Measurements from ENCODE around the gene SLC30A2. TPM values are rescaled to one million over a fixed set of nuclear protein-coding genes. Genes with fewer than 3 reads are reported as not detected.

Gene SLC30A2
- total and polyA plus RNA-seq, 2 experiments from 2014 or later: 0.07 TPM; not detected in 1

GRCh38 chr1:26036756-26037281 lies 9.1 kb downstream of the SLC30A2 start:
- no peak for ATAC-seq

GRCh38 chr1:26035959-26036755 lies 9.8 kb downstream of the SLC30A2 start:
- Histone ChIP-seq H3K4me1 (ENCODE audit: insufficient read depth) (peaks cover 6% of the 10 kb centered on the region; the same call in 1 of the 2 replicates), H3K36me3 (ENCODE audit: insufficient read depth) (no peaks in the 10 kb centered on the region), H3K27ac (ENCODE audit: low read depth) (no peak overlapping the region), H3K27me3 (ENCODE audit: insufficient read depth) (peaks cover 27% of the 10 kb centered on the region), H3K4me3 (peak overlapping the region; percentile 98), H3F3A (replicated peaks; ENCODE audit: low read depth) (no peaks in the 10 kb centered on the region), H4K20me1 (replicated peaks; ENCODE audit: insufficient read depth) (no peaks in the 10 kb centered on the region), H3K4me2 (peak overlapping the region; percentile 100), H2AFZ (peak overlapping the region; percentile 99), H3K9me2 (ENCODE audit: insufficient read depth) (no peaks in the 10 kb centered on the region), H3K79me2 (replicated peaks; ENCODE audit: insufficient read depth) (no peaks in the 10 kb centered on the region)
- Mint-ChIP-seq H3K27me3 (ENCODE audit: insufficient read depth, low read depth, poor library complexity) (peaks cover 39% of the 10 kb centered on the region), H3K4me3 (peak overlapping the region; percentile 84), H3K9me3 (no peaks in the 10 kb centered on the region; the same call in 2 of the 3 replicates), H3K27ac (no peak overlapping the region), H3K36me3 (ENCODE audit: low read depth) (no peaks in the 10 kb centered on the region), H3K4me1 (peaks cover 5% of the 10 kb centered on the region; the same call in 2 of the 3 replicates)
- DNase-seq (ENCODE audit: low spot score) (peak; percentile 80), ATAC-seq (peak; percentile 86)
- TF ChIP-seq JUNB (IDR thresholded peaks at IDR 0.05; ENCODE audit: unreplicated experiment): no peak
- TF ChIP-seq ETS1 (IDR thresholded peaks at IDR 0.05): no peak
- no peak for TF ChIP-seq CREB1 (CRISPR knock-in tag; IDR thresholded peaks at IDR 0.05; ENCODE audit: low read depth)
- TF ChIP-seq, protein P1, sequence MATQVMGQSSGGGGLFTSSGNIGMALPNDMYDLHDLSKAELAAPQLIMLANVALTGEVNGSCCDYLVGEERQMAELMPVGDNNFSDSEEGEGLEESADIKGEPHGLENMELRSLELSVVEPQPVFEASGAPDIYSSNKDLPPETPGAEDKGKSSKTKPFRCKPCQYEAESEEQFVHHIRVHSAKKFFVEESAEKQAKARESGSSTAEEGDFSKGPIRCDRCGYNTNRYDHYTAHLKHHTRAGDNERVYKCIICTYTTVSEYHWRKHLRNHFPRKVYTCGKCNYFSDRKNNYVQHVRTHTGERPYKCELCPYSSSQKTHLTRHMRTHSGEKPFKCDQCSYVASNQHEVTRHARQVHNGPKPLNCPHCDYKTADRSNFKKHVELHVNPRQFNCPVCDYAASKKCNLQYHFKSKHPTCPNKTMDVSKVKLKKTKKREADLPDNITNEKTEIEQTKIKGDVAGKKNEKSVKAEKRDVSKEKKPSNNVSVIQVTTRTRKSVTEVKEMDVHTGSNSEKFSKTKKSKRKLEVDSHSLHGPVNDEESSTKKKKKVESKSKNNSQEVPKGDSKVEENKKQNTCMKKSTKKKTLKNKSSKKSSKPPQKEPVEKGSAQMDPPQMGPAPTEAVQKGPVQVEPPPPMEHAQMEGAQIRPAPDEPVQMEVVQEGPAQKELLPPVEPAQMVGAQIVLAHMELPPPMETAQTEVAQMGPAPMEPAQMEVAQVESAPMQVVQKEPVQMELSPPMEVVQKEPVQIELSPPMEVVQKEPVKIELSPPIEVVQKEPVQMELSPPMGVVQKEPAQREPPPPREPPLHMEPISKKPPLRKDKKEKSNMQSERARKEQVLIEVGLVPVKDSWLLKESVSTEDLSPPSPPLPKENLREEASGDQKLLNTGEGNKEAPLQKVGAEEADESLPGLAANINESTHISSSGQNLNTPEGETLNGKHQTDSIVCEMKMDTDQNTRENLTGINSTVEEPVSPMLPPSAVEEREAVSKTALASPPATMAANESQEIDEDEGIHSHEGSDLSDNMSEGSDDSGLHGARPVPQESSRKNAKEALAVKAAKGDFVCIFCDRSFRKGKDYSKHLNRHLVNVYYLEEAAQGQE (IDR thresholded peaks at IDR 0.05; ENCODE audit: unreplicated experiment): no peak
- TF ChIP-seq EZH2phosphoT487 (IDR thresholded peaks at IDR 0.05; ENCODE audit: unreplicated experiment): no peak
- TF ChIP-seq, protein P2, sequence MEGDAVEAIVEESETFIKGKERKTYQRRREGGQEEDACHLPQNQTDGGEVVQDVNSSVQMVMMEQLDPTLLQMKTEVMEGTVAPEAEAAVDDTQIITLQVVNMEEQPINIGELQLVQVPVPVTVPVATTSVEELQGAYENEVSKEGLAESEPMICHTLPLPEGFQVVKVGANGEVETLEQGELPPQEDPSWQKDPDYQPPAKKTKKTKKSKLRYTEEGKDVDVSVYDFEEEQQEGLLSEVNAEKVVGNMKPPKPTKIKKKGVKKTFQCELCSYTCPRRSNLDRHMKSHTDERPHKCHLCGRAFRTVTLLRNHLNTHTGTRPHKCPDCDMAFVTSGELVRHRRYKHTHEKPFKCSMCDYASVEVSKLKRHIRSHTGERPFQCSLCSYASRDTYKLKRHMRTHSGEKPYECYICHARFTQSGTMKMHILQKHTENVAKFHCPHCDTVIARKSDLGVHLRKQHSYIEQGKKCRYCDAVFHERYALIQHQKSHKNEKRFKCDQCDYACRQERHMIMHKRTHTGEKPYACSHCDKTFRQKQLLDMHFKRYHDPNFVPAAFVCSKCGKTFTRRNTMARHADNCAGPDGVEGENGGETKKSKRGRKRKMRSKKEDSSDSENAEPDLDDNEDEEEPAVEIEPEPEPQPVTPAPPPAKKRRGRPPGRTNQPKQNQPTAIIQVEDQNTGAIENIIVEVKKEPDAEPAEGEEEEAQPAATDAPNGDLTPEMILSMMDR (conservative IDR thresholded peaks at IDR 0.05; ENCODE audit: low read depth in 2 of 2): peak; percentile 94 to 99

More at GRCh38 chr1:26036756-26037281, 9.1 kb downstream of the SLC30A2 start:
- peaks cover 6% of the 10 kb centered on the region; the same call in 1 of the 2 replicates for H3K4me1 ChIP-seq (ENCODE audit: insufficient read depth)
- Mint-ChIP-seq H3K36me3 (ENCODE audit: low read depth) (no peaks in the 10 kb centered on the region), H3K4me1 (peaks cover 5% of the 10 kb centered on the region; the same call in 2 of the 3 replicates), H3K27me3 (ENCODE audit: insufficient read depth, low read depth, poor library complexity) (peaks cover 42% of the 10 kb centered on the region), H3K9me3 (no peaks in the 10 kb centered on the region; the same call in 2 of the 3 replicates), H3K4me3 (0 out of 3 replicates have a peak overlapping the region, but pooled peaks have one; percentile 84), H3K27ac (no peak overlapping the region)
- H3K4me2 ChIP-seq: no peak overlapping the region
- H3K79me2 ChIP-seq (replicated peaks; ENCODE audit: insufficient read depth): no peaks in the 10 kb centered on the region
- peaks cover 29% of the 10 kb centered on the region for H3K27me3 ChIP-seq (ENCODE audit: insufficient read depth)
- H2AFZ ChIP-seq: no peak overlapping the region
- no peaks in the 10 kb centered on the region for H3F3A ChIP-seq (replicated peaks; ENCODE audit: low read depth)
- H3K9me2 ChIP-seq (ENCODE audit: insufficient read depth): no peaks in the 10 kb centered on the region
- no peaks in the 10 kb centered on the region for H3K36me3 ChIP-seq (ENCODE audit: insufficient read depth)
- H3K4me3 ChIP-seq: no peak overlapping the region
- no peak for DNase-seq (ENCODE audit: low spot score)
- TF ChIP-seq EZH2 (IDR thresholded peaks at IDR 0.05; ENCODE audit: low read depth, unreplicated experiment): no peak
- no peak for TF ChIP-seq ZNF331 (CRISPR knock-in tag; IDR thresholded peaks at IDR 0.05; ENCODE audit: low read depth)
- TF ChIP-seq STAT1 (IDR thresholded peaks at IDR 0.05; ENCODE audit: unreplicated experiment): no peak
- no peaks in the 10 kb centered on the region for H4K20me1 ChIP-seq (replicated peaks; ENCODE audit: insufficient read depth)
- no peak overlapping the region for H3K27ac ChIP-seq (ENCODE audit: low read depth)
